ENCODE results near the gene TECPR2.

Gene TECPR2

DNA sequence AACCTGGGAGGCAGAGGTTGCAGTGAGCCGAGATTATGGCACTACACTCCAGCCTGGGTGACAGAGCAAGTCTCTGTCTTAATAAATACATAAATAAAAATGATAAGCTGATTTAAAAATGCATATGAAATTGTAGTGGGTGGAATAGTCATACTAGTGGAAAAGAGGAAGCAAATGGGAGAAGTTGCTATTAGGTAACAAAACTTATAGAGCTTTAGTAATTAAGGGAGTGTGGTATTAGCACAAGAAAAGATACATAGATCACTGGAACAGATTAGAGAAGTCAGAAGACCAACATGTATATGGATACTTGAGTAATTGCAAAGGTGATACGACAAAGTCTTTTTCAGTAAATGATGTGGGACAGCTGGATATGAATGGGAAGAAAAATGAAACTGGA is 26.5 kb downstream of the TECPR2 start:
- H3K4me2 ChIP-seq (ENCODE audit: low read length), result no peak overlapping the region

DNA sequence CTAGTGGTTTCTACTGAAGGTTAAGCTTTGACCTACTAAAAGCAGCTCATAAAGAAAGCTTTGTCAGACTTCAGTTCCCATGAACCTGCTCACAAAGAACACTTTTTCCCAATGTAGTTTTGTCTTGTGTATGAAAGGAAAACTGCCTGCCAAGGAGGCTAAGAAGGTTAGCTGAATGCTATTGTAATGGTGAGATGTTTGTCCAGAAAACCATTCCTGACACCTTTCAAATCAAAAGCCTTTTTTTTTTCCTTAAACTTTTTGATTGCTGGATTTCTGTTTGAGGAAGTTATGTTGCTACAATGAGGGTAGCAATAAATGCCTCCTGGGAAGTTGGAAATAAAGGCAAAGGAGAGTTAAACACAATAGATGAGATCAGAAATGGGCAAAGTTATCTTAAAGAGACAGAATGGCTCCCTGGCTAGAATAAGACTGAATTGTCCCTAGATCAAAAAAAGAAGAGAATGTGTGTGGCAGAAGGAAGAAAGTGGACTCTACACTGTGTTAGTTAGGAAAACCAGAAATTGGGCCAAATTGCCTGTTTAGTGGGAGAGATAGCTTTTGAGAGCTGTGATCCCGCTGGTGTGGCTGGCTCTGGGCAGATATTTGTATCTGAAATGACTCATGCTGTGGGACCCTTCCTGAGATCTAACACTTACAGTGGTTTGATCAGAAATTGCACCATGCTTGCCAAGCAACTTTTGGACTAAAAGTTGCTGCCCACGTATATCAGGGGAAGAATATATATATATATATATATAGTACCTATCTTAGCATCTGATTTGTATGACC is 27.5 kb downstream of the TECPR2 start:
- Histone ChIP-seq H3K27ac (ENCODE audit: low read depth, low read length) (no peak overlapping the region), H3K4me3 (ENCODE audit: low read length) (no peak overlapping the region), H3K9me3 (ENCODE audit: control insufficient read depth, insufficient read depth, low read length) (no peaks in the 10 kb centered on the region), H3K4me1 (ENCODE audit: control insufficient read depth, low read length) (no peaks in the 10 kb centered on the region), H4K20me1 (ENCODE audit: control insufficient read depth, insufficient read depth, low read depth, low read length) (no peaks in the 10 kb centered on the region), H3K36me3 (ENCODE audit: control insufficient read depth, low read length) (no peaks in the 10 kb centered on the region; the same call in 1 of the 2 replicates), H3F3A (ENCODE audit: control insufficient read depth, insufficient read depth) (no peaks in the 10 kb centered on the region), H3K4me2 (ENCODE audit: low read length) (no peak overlapping the region), H3K79me2 (ENCODE audit: control insufficient read depth, low read length) (no peaks in the 10 kb centered on the region), H3K27me3 (ENCODE audit: control insufficient read depth, low read length) (no peaks in the 10 kb centered on the region), H3K9me2 (replicated peaks; ENCODE audit: control insufficient read depth, low read length) (no peaks in the 10 kb centered on the region)
- no peak for TF ChIP-seq EZH2phosphoT487 (IDR thresholded peaks at IDR 0.05; ENCODE audit: borderline replicate concordance, low read length)
- TF ChIP-seq, protein P1, sequence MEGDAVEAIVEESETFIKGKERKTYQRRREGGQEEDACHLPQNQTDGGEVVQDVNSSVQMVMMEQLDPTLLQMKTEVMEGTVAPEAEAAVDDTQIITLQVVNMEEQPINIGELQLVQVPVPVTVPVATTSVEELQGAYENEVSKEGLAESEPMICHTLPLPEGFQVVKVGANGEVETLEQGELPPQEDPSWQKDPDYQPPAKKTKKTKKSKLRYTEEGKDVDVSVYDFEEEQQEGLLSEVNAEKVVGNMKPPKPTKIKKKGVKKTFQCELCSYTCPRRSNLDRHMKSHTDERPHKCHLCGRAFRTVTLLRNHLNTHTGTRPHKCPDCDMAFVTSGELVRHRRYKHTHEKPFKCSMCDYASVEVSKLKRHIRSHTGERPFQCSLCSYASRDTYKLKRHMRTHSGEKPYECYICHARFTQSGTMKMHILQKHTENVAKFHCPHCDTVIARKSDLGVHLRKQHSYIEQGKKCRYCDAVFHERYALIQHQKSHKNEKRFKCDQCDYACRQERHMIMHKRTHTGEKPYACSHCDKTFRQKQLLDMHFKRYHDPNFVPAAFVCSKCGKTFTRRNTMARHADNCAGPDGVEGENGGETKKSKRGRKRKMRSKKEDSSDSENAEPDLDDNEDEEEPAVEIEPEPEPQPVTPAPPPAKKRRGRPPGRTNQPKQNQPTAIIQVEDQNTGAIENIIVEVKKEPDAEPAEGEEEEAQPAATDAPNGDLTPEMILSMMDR (IDR thresholded peaks at IDR 0.05; ENCODE audit: low read depth, low read length, poor library complexity, severe bottlenecking), result no peak

More for the DNA sequence above, 26.5 kb downstream of the TECPR2 start:
- no peaks in the 10 kb centered on the region for H3K4me1 ChIP-seq (ENCODE audit: control insufficient read depth, low read length)
- TF ChIP-seq EZH2phosphoT487 (IDR thresholded peaks at IDR 0.05; ENCODE audit: borderline replicate concordance, low read length), result no peak
- TF ChIP-seq, protein P1 (IDR thresholded peaks at IDR 0.05; ENCODE audit: low read depth, low read length, poor library complexity, severe bottlenecking), result no peak
- H4K20me1 ChIP-seq (ENCODE audit: control insufficient read depth, insufficient read depth, low read depth, low read length), result no peaks in the 10 kb centered on the region
- H3K27me3 ChIP-seq (ENCODE audit: control insufficient read depth, low read length), result no peaks in the 10 kb centered on the region
- no peak overlapping the region for H3K27ac ChIP-seq (ENCODE audit: low read depth, low read length)
- H3K36me3 ChIP-seq (ENCODE audit: control insufficient read depth, low read length), result no peaks in the 10 kb centered on the region; the same call in 1 of the 2 replicates
- H3K9me3 ChIP-seq (ENCODE audit: control insufficient read depth, insufficient read depth, low read length), result no peaks in the 10 kb centered on the region
- H3K4me3 ChIP-seq (ENCODE audit: low read length), result no peak overlapping the region
- no peaks in the 10 kb centered on the region for H3K9me2 ChIP-seq (replicated peaks; ENCODE audit: control insufficient read depth, low read length)
- H3K79me2 ChIP-seq (ENCODE audit: control insufficient read depth, low read length), result no peaks in the 10 kb centered on the region
- H3F3A ChIP-seq (ENCODE audit: control insufficient read depth, insufficient read depth), result no peaks in the 10 kb centered on the region

DNA sequence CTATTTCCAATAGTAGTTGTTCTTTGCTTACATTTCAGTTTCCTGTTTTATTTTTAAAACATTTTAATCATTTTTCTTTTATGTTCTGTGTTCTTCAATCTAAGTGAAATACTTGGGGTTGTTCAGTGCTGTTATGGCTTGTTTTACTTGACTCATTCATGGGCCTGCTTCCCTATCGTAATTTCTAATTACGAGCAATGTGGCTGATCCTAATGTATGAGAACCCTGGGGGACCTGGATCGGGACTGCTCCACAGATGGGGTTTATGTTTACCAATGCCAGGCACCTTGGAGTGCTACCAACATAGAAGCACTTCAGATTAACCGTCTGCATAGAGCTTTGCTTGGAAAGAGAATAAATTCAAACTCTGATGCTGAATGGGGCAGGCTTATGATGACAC is 29.8 kb downstream of the TECPR2 start:
- H3K27me3 ChIP-seq (ENCODE audit: control insufficient read depth, low read length), result no peaks in the 10 kb centered on the region
- H3K4me2 ChIP-seq (ENCODE audit: low read length), result no peak overlapping the region
- H3K27ac ChIP-seq (ENCODE audit: low read depth, low read length), result no peak overlapping the region
- no peaks in the 10 kb centered on the region for H3K79me2 ChIP-seq (ENCODE audit: control insufficient read depth, low read length)
- no peak for TF ChIP-seq EZH2phosphoT487 (IDR thresholded peaks at IDR 0.05; ENCODE audit: borderline replicate concordance, low read length)
- TF ChIP-seq, protein P1 (IDR thresholded peaks at IDR 0.05; ENCODE audit: low read depth, low read length, poor library complexity, severe bottlenecking), result no peak
- H3K9me3 ChIP-seq (ENCODE audit: control insufficient read depth, insufficient read depth, low read length), result no peaks in the 10 kb centered on the region
- no peaks in the 10 kb centered on the region for H3F3A ChIP-seq (ENCODE audit: control insufficient read depth, insufficient read depth)
- H3K4me3 ChIP-seq (ENCODE audit: low read length), result no peak overlapping the region
- H3K9me2 ChIP-seq (replicated peaks; ENCODE audit: control insufficient read depth, low read length), result no peaks in the 10 kb centered on the region
- no peaks in the 10 kb centered on the region for H3K4me1 ChIP-seq (ENCODE audit: control insufficient read depth, low read length)
- H3K36me3 ChIP-seq (ENCODE audit: control insufficient read depth, low read length), result peaks cover 11% of the 10 kb centered on the region
- H4K20me1 ChIP-seq (ENCODE audit: control insufficient read depth, insufficient read depth, low read depth, low read length), result no peaks in the 10 kb centered on the region

All from DOHH2 (cell line).